ENCODE measurements around the gene ONECUT3.
A peak's percentile ranks its signal among the peaks of the same experiment; 100 is the strongest.

Gene ONECUT3

DNA sequence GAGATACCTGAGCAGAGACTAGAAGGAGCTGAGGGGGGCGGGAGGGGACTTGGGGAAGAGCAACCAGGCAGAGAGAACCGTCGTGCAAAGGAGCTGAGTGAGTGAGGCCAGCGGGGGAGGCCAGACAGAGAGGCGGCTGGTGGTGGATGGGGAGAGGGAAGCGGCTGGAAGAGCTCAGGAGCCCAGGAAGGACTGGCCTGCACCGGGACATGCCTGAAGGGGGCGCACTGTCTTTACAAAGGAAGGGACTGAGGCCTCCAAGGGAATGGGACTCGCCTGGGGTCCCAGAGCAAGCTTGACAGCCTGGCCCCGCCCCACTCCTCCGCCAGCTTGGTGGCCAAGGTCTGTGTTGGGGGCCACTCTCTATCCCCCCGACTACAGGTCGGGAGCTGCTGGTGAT is 14.9 kb downstream of the ONECUT3 start:
- no peak for DNase-seq (ENCODE audit: low read depth in 3 of 3)

GRCh38 chr19:1768918-1769644 is 15.8 kb downstream of the ONECUT3 start:
- DNase-seq (ENCODE audit: low read depth in 3 of 3), result no peak

GRCh38 chr19:1769645-1769985 is 16.3 kb downstream of the ONECUT3 start:
- DNase-seq (ENCODE audit: low read depth in 3 of 3), result no peak

DNA sequence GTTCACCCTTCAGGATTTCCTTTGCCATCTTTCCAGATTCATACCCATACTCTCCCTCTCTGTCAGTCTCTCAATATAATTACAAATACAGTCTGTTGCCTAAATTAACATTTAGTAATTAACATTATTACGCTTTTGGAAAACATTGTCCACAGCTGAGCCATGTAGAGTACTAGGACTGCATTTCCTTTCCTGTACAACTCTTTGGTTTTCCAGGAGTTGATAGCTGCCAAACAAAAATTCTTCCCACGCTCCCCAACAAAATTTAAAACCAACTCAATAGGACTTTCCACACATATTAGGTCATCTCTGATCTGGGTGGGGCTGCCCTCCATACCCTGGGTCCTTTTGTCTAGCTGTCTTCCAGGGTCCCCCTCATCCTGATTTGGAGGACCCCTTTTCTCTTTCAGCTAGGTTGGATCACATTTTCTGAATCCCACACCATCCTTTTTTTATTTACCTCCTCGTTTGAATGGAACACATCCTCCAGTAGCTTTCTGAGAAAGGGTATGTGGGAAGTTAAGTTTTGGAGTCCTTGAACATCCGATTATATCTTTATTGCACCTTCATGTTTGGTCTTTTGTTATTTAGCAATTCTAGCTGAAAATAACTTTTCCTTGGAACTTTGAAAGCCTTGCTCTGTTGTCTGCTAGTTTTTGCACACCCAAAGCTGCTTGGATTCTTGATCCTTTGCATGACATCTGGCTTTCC is 17.7 kb downstream of the ONECUT3 start:
- DNase-seq (ENCODE audit: low read depth in 3 of 3), result no peak

- no peak for DNase-seq (ENCODE audit: low read depth in 3 of 3)
These were observed 19.9 kb downstream of the ONECUT3 start for GRCh38 chr19:1773184-1773583.

DNA sequence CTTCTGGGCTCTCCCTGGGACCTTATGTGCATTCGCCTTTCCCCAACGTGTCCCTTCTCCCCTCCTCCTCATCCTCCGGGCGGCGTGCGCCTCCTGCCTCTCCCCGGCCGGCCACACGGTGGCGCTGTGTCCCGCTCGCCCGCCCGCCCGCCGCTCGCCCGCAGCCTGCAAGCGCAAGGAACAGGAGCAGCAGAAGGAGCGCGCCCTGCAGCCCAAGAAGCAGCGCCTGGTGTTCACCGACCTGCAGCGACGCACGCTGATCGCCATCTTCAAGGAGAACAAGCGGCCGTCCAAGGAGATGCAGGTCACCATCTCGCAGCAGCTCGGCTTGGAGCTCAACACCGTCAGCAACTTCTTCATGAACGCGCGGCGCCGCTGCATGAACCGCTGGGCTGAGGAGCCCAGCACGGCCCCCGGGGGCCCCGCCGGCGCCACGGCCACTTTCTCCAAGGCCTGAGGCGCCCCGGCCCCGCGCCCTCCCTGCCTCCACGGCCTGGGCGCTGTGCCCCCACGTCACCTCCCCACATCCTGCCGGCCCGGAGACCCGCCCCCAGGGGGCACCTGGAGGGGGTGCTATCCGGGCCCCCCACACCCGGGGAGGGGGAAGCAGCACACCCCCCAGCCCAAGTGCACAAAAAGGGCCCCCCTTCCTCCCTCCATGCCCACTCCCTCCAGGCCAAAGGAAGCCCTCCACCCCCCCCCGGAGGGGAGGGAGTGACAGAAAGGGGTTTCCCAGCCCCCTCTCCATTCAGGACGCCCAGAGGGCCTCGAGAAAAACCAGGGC is 21.9 kb downstream of the ONECUT3 start:
- DNase-seq (ENCODE audit: low read depth in 3 of 3), result peak in 1 of 3 experiments; percentile 21

GRCh38 chr19:1775951-1776605 is 22.8 kb downstream of the ONECUT3 start:
- DNase-seq (ENCODE audit: low read depth in 3 of 3), result no peak

GRCh38 chr19:1776606-1777147 is 23.4 kb downstream of the ONECUT3 start:
- DNase-seq (ENCODE audit: low read depth in 3 of 3), result no peak

DNA sequence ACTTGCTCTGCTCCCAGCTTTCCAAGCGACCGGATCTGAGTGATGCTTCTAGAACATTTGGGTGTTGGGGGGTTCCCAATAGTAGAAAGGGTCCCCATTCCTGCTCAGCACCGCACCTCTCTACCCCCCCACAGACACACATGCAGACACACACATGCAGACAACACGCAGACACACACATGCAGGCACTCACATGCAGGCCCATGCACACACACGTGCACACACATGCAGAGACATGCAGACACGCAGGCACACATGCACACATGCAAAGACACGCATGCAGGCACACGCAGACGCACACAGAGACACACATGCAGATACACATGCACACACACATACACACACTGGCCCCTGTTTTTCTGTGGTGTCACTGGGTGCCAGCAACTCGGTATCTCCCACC is 23.8 kb downstream of the ONECUT3 start:
- DNase-seq (ENCODE audit: low read depth in 3 of 3), result no peak

- no peak for DNase-seq (ENCODE audit: low read depth in 3 of 3)
These were observed 26.3 kb downstream of the ONECUT3 start for GRCh38 chr19:1779574-1779973.

DNA sequence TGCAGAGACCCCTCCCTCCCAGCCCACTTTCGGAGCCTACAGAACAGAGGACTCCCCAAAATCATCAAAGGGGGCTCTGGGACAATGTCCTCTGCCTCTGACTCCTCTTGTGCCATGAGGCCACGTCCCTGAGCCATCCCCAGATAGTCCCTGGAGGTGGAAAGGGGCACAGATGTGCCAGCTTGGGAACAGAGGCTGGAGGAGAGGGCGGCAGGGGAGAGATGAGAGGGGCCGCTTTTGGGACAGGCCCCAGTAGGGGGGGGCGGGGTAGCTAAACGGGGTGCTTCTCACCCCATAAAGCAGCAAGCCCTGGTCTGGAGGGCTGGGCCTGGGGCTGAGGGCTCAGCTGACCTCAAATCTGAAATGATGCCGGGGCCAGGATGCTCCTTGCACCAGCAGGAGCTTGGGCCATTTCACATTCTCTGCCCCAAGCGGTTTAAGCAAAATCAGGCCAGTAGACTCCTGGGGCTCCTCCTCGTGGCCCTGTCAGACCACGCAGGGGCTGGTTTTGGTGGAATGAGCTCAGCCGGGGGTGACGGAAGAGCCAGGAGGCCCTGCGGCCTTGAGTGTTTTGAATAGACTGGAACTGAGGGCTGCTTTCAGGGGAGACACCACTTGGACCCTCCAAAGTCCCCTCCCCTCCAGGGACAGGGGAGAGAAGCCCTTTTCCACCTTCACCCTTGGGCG is 27.1 kb downstream of the ONECUT3 start:
- no peak for DNase-seq (ENCODE audit: low read depth in 3 of 3)

DNA sequence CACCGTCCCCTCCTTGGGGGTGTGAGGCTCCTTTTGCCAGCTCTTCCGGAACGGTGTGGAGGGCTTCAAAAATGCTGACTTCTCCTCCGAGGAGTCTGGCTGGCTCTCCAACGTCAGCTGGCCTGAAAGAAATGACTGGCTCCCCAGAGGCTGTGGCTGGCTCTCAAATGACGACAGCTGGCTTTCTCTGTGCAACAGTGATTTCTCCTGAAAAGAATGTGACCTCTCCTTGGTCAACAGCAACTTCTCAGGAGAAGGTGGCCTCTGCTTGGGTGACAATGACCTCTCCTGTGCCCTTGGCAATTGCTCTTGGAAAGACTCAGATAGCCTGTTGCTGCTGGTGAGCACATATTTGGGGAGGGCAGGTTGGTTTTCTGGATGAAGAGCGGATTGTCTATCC is 29.2 kb downstream of the ONECUT3 start:
- DNase-seq (ENCODE audit: low read depth in 3 of 3), result no peak

GRCh38 chr19:1783354-1783753 is 30.0 kb downstream of the ONECUT3 start:
- no peak for DNase-seq (ENCODE audit: low read depth in 3 of 3)

- no peak for DNase-seq (ENCODE audit: low read depth in 3 of 3)
These were observed 30.6 kb downstream of the ONECUT3 start for GRCh38 chr19:1783874-1784273.

DNA sequence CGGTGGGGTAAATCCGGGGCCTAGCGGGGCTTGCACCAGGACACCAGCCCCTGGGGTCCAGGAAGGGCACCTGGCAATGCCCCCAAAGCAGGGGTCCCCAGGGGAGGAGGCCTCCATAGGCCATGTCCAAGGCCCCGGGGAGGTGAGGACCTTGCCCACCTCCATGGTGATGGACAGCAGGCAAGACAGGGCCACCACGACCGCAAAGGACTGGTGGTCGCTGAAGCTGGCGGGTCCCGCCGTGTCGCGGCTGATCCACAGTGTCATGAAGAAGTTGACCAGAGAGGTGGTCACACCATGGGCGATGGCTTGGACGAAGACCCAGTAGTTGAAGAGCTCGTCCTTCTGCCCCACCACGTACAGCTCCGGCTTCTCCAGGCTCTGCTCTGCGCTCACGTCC is 32.0 kb downstream of the ONECUT3 start:
- DNase-seq (ENCODE audit: low read depth in 3 of 3), result no peak

- DNase-seq (ENCODE audit: low read depth in 3 of 3), result no peak
These were observed 33.4 kb downstream of the ONECUT3 start for GRCh38 chr19:1786668-1787067.

DNA sequence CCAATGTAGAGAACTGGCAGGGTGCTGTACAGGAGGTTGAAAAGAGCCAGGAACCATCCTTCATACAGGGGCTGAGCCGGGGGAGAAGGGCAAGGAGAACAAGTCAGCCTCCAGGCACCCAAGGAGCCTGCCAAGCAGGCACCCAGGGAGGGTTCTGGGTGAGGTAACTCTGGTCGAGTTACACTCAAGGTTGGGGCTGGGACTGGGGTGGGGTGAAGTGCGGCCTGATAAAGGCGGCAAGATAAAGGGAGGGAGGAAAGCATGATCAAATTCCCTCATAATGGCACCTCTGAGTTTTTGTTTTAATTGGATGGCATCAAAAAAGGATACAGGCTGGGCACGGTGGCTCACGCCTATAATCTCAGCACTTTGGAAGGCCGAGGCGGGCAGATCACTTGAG is 33.8 kb downstream of the ONECUT3 start:
- DNase-seq (ENCODE audit: low read depth in 3 of 3), result no peak

DNA sequence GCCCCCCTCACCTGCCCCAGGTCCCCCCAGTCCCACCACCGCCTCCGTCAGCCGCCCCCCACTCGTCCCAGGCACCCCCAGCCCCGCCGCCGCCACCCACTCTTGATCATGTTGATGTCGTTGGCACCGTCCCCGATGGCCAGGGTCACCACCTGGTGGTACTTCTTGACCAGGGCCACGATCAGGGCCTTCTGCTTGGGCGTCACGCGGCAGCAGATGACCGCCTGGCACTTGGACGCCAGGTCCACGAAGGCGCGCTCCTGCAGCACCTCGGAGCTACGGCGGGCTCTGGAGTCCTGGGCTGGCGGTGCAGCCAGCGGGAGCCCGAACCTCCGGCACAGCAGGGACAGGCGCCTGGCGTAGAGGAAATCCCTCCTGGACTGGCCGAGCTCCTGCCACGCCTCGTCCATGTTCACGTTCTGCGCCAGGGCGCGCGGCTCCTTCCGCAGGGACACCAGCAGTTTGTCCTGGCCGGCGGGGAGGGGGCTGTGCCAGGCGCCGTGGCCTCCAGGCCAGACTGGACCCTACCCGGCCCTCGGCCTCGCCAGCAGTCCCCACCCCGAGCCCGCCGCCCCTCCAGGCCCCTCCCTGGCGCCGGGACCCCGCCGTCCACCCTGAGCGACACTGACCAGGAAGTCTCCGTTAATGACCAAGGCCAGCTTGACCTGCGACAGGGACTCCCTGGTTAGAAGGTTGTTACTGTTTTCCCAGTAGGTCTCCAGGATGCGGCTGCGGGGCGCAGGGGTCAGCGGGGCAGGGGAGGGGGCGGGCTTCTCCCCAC is 36.1 kb downstream of the ONECUT3 start:
- no peak for DNase-seq (ENCODE audit: low read depth in 3 of 3)

DNA sequence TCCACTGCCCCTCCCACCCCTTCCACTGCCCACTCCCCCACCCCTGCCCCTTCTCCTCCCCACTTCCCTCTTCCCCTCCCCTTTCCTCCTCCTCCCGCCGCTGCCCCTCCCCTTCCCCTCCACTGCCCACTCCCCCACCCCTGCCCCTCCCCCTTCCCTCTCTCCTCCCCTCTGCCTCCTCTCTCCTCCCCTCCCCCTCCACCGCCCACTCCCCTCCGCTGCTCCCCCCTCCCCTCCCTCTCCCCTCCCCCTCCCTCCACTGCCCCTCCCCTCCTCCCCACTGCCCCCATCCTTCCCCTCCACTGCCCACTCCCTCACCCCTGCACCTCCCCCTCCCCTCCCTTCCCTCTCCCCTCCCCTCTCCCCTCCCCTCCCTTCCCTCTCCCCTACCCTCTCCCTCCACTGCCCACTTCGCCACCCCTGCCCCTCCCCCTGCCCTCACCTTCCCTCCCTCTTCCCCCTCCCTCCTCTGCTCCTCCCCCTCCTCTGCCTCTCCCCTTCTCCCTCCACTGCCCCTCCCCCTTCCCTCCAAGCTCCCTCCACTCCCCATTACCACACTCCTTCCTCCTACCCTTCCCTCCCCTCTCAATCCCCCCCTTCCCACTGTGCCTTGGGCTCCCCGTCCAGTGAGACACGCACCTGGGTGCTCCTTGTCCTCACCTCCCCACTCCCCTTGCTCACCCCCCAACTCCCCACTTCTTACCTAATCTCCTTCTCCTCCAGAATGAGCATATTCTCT is 36.9 kb downstream of the ONECUT3 start:
- DNase-seq (ENCODE audit: low read depth in 3 of 3), result no peak

DNA sequence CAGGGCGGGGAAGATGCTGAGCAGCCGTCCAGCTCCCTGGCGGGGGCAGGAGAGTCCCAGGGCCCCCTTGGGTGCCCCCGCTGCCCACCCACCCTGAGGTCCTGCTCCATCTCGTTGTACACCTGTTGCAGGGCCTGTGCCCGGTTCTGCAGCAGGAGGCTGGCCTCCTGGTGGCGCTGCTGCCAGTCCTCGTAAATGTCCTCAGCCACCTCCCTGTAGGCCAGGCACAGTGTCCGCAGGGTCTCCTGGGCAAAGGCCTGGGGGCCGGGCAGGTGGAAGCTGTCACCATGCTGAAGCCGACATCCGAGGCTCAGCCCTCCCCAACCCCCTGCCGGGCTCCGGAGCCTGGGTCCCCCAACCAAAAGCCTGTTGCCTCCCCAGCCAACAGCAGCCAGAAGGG is 38.6 kb downstream of the ONECUT3 start:
- DNase-seq (ENCODE audit: low read depth in 3 of 3), result no peak
